ENCODE measurements around the gene RNF146. TPM values are rescaled to one million over a fixed set of nuclear protein-coding genes. Genes with fewer than 3 reads are reported as not detected.

The RNF146 gene
- total and polyA plus RNA-seq, 2 experiments from 2014 or later, result 24.2 to 43.7 TPM

DNA sequence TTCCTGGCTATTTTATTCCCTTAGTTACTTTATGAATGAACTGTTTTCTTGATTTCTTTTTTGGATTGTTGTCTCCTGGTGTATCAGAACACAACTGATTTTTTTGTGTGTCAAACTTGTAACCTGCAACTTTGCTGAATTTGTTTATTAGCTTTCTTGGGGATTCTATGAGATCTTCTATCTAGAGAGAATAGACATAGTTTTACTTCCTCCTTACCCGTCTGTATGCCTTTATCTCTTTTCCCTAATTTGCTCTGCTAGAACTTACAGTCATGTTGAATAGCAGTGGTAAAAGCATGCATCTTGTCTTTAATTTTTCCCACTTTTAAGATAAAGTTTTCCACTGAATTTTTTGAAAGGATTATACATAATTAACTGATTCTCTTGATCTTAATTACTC lies 13.2 kb downstream of the RNF146 start (continued):
- TF ChIP-seq, protein P1, sequence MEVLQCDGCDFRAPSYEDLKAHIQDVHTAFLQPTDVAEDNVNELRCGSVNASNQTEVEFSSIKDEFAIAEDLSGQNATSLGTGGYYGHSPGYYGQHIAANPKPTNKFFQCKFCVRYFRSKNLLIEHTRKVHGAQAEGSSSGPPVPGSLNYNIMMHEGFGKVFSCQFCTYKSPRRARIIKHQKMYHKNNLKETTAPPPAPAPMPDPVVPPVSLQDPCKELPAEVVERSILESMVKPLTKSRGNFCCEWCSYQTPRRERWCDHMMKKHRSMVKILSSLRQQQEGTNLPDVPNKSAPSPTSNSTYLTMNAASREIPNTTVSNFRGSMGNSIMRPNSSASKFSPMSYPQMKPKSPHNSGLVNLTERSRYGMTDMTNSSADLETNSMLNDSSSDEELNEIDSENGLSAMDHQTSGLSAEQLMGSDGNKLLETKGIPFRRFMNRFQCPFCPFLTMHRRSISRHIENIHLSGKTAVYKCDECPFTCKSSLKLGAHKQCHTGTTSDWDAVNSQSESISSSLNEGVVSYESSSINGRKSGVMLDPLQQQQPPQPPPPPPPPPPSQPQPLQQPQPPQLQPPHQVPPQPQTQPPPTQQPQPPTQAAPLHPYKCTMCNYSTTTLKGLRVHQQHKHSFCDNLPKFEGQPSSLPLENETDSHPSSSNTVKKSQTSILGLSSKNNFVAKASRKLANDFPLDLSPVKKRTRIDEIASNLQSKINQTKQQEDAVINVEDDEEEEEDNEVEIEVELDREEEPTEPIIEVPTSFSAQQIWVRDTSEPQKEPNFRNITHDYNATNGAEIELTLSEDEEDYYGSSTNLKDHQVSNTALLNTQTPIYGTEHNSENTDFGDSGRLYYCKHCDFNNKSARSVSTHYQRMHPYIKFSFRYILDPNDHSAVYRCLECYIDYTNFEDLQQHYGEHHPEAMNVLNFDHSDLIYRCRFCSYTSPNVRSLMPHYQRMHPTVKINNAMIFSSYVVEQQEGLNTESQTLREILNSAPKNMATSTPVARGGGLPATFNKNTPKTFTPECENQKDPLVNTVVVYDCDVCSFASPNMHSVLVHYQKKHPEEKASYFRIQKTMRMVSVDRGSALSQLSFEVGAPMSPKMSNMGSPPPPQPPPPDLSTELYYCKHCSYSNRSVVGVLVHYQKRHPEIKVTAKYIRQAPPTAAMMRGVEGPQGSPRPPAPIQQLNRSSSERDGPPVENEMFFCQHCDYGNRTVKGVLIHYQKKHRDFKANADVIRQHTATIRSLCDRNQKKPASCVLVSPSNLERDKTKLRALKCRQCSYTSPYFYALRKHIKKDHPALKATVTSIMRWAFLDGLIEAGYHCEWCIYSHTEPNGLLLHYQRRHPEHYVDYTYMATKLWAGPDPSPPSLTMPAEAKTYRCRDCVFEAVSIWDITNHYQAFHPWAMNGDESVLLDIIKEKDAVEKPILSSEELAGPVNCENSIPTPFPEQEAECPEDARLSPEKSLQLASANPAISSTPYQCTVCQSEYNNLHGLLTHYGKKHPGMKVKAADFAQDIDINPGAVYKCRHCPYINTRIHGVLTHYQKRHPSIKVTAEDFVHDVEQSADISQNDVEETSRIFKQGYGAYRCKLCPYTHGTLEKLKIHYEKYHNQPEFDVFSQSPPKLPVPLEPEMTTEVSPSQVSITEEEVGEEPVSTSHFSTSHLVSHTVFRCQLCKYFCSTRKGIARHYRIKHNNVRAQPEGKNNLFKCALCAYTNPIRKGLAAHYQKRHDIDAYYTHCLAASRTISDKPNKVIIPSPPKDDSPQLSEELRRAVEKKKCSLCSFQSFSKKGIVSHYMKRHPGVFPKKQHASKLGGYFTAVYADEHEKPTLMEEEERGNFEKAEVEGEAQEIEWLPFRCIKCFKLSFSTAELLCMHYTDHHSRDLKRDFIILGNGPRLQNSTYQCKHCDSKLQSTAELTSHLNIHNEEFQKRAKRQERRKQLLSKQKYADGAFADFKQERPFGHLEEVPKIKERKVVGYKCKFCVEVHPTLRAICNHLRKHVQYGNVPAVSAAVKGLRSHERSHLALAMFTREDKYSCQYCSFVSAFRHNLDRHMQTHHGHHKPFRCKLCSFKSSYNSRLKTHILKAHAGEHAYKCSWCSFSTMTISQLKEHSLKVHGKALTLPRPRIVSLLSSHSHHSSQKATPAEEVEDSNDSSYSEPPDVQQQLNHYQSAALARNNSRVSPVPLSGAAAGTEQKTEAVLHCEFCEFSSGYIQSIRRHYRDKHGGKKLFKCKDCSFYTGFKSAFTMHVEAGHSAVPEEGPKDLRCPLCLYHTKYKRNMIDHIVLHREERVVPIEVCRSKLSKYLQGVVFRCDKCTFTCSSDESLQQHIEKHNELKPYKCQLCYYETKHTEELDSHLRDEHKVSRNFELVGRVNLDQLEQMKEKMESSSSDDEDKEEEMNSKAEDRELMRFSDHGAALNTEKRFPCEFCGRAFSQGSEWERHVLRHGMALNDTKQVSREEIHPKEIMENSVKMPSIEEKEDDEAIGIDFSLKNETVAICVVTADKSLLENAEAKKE (CRISPR knock-in tag; IDR thresholded peaks at IDR 0.05), result no peak

- ATAC-seq, result no peak
- TF ChIP-seq EZH2 (IDR thresholded peaks at IDR 0.05; ENCODE audit: low read depth, unreplicated experiment) (no peak), EZH2phosphoT487 (IDR thresholded peaks at IDR 0.05; ENCODE audit: unreplicated experiment) (no peak), CREB1 (CRISPR knock-in tag; IDR thresholded peaks at IDR 0.05; ENCODE audit: low read depth) (no peak), STAT1 (IDR thresholded peaks at IDR 0.05; ENCODE audit: unreplicated experiment) (no peak), ETS1 (IDR thresholded peaks at IDR 0.05) (no peak), NANOG (IDR thresholded peaks at IDR 0.05; ENCODE audit: borderline replicate concordance) (no peak)
- TF ChIP-seq, protein P1 (CRISPR knock-in tag; IDR thresholded peaks at IDR 0.05), result no peak
- no peak overlapping the region for H2AFZ ChIP-seq
- no peak overlapping the region for H3K4me3 ChIP-seq
- H4K20me1 ChIP-seq (replicated peaks; ENCODE audit: insufficient read depth), result no peaks in the 10 kb centered on the region; the same call in none of the 2 replicates
- no peak overlapping the region for H3K27ac ChIP-seq (ENCODE audit: low read depth)
- Mint-ChIP-seq H3K4me3 (no peak overlapping the region), H3K36me3 (ENCODE audit: low read depth) (peaks cover 24% of the 10 kb centered on the region; the same call in 2 of the 3 replicates), H3K9me3 (no peaks in the 10 kb centered on the region), H3K4me1 (no peaks in the 10 kb centered on the region), H3K27me3 (ENCODE audit: insufficient read depth, low read depth, poor library complexity) (no peaks in the 10 kb centered on the region), H3K27ac (no peak overlapping the region)
- H3K36me3 ChIP-seq (ENCODE audit: insufficient read depth), result peaks cover 11% of the 10 kb centered on the region; the same call in 1 of the 2 replicates
- no peak for DNase-seq (ENCODE audit: low spot score)
- no peaks in the 10 kb centered on the region for H3K9me2 ChIP-seq (ENCODE audit: insufficient read depth)
- H3K4me1 ChIP-seq (ENCODE audit: insufficient read depth), result no peaks in the 10 kb centered on the region
- H3K4me2 ChIP-seq, result no peak overlapping the region
- H3K27me3 ChIP-seq (ENCODE audit: insufficient read depth), result no peaks in the 10 kb centered on the region
- peaks cover 31% of the 10 kb centered on the region for H3K79me2 ChIP-seq (replicated peaks; ENCODE audit: insufficient read depth)
- no peaks in the 10 kb centered on the region for H3F3A ChIP-seq (replicated peaks; ENCODE audit: low read depth)
These were observed 15.5 kb downstream of the RNF146 start for GRCh38 chr6:127282184-127282583.
